Caco-2 (cell line): ENCODE results near the gene CHRM1. TPM values are rescaled to one million over a fixed set of nuclear protein-coding genes. Genes with fewer than 3 reads are reported as not detected.

ENCODE experiments used
- BruUV-seq: library from RNA; stranded (reverse); fragments of 400-500 nt; replicated peaks from 2 replicates; lab custom pipeline; 2021; lab: Mats Ljungman, UMichigan
- CTCF ChIA-PET: fragments of 300-600 bp; sonication (Branson Sonifier 250); formaldehyde crosslinking; loops from one replicate; lab custom pipeline; 2022; ENCODE audit warnings: antibody characterized with exemption; lab: Charles Lee
- POLR2A ChIA-PET: fragments of 300-600 bp; sonication (Branson Sonifier 250); formaldehyde crosslinking; loops from one replicate; lab custom pipeline; 2022; ENCODE audit warnings: antibody characterized with exemption; lab: Charles Lee
- DNase-seq, 2 experiments: peaks; one replicate each; pipeline versions ENCODE4 v3.0.0 to v3.0.0-alpha.2; 2020 to 2022
- H3K27me3 ChIP-seq: replicated peaks from 2 replicates; pipeline ENCODE4 v1.6.0; 2011; ENCODE audit warnings: low read length; ENCODE audit not compliant: control insufficient read depth, insufficient read depth
- H3K36me3 ChIP-seq: 2 replicates; pipeline ENCODE4 v1.5.1; 2011; ENCODE audit warnings: low read length; ENCODE audit not compliant: control insufficient read depth, insufficient read depth
- H3K4me1 ChIP-seq: fragments of 250-450 bp; sonication (Bioruptor Pico); 2 replicates; pipeline ENCODE4 v1.5.1; 2020; ENCODE audit warnings: mild to moderate bottlenecking
- H3K4me3 ChIP-seq: 2 replicates; pipeline ENCODE4 v1.5.1; 2011; ENCODE audit warnings: low read depth, mild to moderate bottlenecking, control low read depth, low read length
- H3K9me3 ChIP-seq: fragments of 250-450 bp; sonication (Bioruptor Pico); 2 replicates; pipeline ENCODE4 v1.5.1; 2020; ENCODE audit warnings: mild to moderate bottlenecking, moderate library complexity
- H3K27ac Mint-ChIP-seq: one replicate; pipeline ENCODE4 v1.8.0; 2022; ENCODE audit warnings: mixed read lengths; ENCODE audit not compliant: unreplicated experiment
- H3K27me3 Mint-ChIP-seq: one replicate; pipeline ENCODE4 v1.8.0; 2022; ENCODE audit warnings: mixed read lengths; ENCODE audit not compliant: insufficient read depth, unreplicated experiment
- H3K36me3 Mint-ChIP-seq: one replicate; pipeline ENCODE4 v1.8.0; 2022; ENCODE audit warnings: mild to moderate bottlenecking, mixed read lengths; ENCODE audit not compliant: insufficient read depth, unreplicated experiment
- H3K4me1 Mint-ChIP-seq: one replicate; pipeline ENCODE4 v1.8.0; 2022; ENCODE audit warnings: low read depth, mixed read lengths; ENCODE audit not compliant: unreplicated experiment
- H3K4me3 Mint-ChIP-seq: one replicate; pipeline ENCODE4 v1.8.0; 2022; ENCODE audit warnings: mild to moderate bottlenecking, moderate library complexity, mixed read lengths; ENCODE audit not compliant: unreplicated experiment
- H3K9me3 Mint-ChIP-seq: one replicate; pipeline ENCODE4 v1.8.0; 2022; ENCODE audit warnings: mixed read lengths; ENCODE audit not compliant: unreplicated experiment
- CTCF ChIP-seq, 2 experiments: fragments of 200-600 bp in 1 of 2; IDR thresholded peaks; 1 replicate in 1 of 2; 2 replicates in 1 of 2; pipeline versions ENCODE4 v1.5.1 to v1.8.0; 2011 to 2022; ENCODE audit warnings: antibody characterized with exemption in 1 of 2, control low read depth in 1 of 2, inconsistent platforms in 1 of 2, low read depth in 1 of 2, low read length in 1 of 2, mild to moderate bottlenecking in 1 of 2, moderate library complexity in 1 of 2; ENCODE audit not compliant: insufficient read depth in 1 of 2, severe bottlenecking in 1 of 2, unreplicated experiment in 1 of 2
- intact Hi-C: fragments of 100-400 bp; cut with micrococcal nuclease; formaldehyde crosslinking; loops from one replicate; pipeline ENCODE4 v1.10.0; 2022; ENCODE audit not compliant: unreplicated experiment
- total RNA-seq: library from RNA; stranded (reverse); gene quantifications from 2 replicates; pipeline ENCODE4 v1.2.3, GENCODE V29; 2022

CHRM1 gene
- total RNA-seq, 1 experiment from 2014 or later = not detected

- peaks cover 12% of the 10 kb centered on the region for H3K4me1 ChIP-seq
- H3K4me3 Mint-ChIP-seq = no peak overlapping the region
- H3K4me3 ChIP-seq = no peak overlapping the region
- H3K27me3 Mint-ChIP-seq = no peaks in the 10 kb centered on the region
- H3K27ac Mint-ChIP-seq = no peak overlapping the region
- no peak for TF ChIP-seq CTCF (IDR thresholded peaks at IDR 0.05; ENCODE audit: insufficient read depth in 1 of 2, low read depth in 1 of 2, low read length in 1 of 2, severe bottlenecking in 1 of 2, unreplicated experiment in 1 of 2)
- peaks cover 4% of the 10 kb centered on the region for H3K4me1 Mint-ChIP-seq
- POLR2A ChIA-PET = no interaction called here
- H3K9me3 Mint-ChIP-seq = no peaks in the 10 kb centered on the region
- no TSS peak for BruUV-seq
- H3K36me3 Mint-ChIP-seq = no peaks in the 10 kb centered on the region
- intact Hi-C loops = no loop called here
- DNase-seq = no peak
- no peaks in the 10 kb centered on the region for H3K9me3 ChIP-seq
- H3K36me3 ChIP-seq = no peaks in the 10 kb centered on the region
- CTCF ChIA-PET = interaction anchor here (1.0 to 1.9 kb wide), 2 partner anchors 61 to 109 kb away, joined by 4 to 5 read pairs; no protein-coding TSS in a partner anchor
- H3K27me3 ChIP-seq = no peaks in the 10 kb centered on the region
Measured at GRCh38 chr11:62914416-62914815, 6.7 kb downstream of the CHRM1 start.

- Histone ChIP-seq H3K4me1 (peaks cover 9% of the 10 kb centered on the region; the same call in 1 of the 2 replicates), H3K4me3 (no peak overlapping the region), H3K9me3 (no peaks in the 10 kb centered on the region), H3K27me3 (no peaks in the 10 kb centered on the region), H3K36me3 (no peaks in the 10 kb centered on the region)
- ChIA-PET CTCF (no interaction called here), POLR2A (no interaction called here)
- DNase-seq = no peak
- Mint-ChIP-seq H3K27ac (no peak overlapping the region), H3K4me3 (no peak overlapping the region), H3K27me3 (no peaks in the 10 kb centered on the region), H3K4me1 (no peaks in the 10 kb centered on the region), H3K9me3 (no peaks in the 10 kb centered on the region), H3K36me3 (no peaks in the 10 kb centered on the region)
- no TSS peak for BruUV-seq
- intact Hi-C loops = no loop called here
- TF ChIP-seq CTCF (IDR thresholded peaks at IDR 0.05; ENCODE audit: insufficient read depth in 1 of 2, low read depth in 1 of 2, low read length in 1 of 2, severe bottlenecking in 1 of 2, unreplicated experiment in 1 of 2) = no peak
Measured at GRCh38 chr11:62912268-62912667, 8.9 kb downstream of the CHRM1 start.

GRCh38 chr11:62911137-62912130, 9.7 kb downstream of the CHRM1 start:
- no peaks in the 10 kb centered on the region for H3K36me3 ChIP-seq
- Mint-ChIP-seq H3K36me3 (no peaks in the 10 kb centered on the region), H3K4me1 (no peaks in the 10 kb centered on the region), H3K4me3 (no peak overlapping the region), H3K27me3 (no peaks in the 10 kb centered on the region), H3K9me3 (no peaks in the 10 kb centered on the region), H3K27ac (no peak overlapping the region)
- no peak overlapping the region for H3K4me3 ChIP-seq
- peaks cover 9% of the 10 kb centered on the region; the same call in 1 of the 2 replicates for H3K4me1 ChIP-seq
- H3K9me3 ChIP-seq = no peaks in the 10 kb centered on the region
- ChIA-PET CTCF (interaction anchor here (7.5 kb wide), 1 partner anchor 111 kb away, joined by 103 read pairs; no protein-coding TSS in a partner anchor), POLR2A (no interaction called here)
- no peaks in the 10 kb centered on the region for H3K27me3 ChIP-seq
- intact Hi-C loops = no loop called here
- TF ChIP-seq CTCF (IDR thresholded peaks at IDR 0.05; ENCODE audit: insufficient read depth in 1 of 2, low read depth in 1 of 2, low read length in 1 of 2, severe bottlenecking in 1 of 2, unreplicated experiment in 1 of 2) = no peak
- BruUV-seq = no TSS peak
- no peak for DNase-seq
